Esophagus muscularis mucosa (tissue), 4 donors: ENCODE measurements around the gene VAPB. TPM values are rescaled to one million over a fixed set of nuclear protein-coding genes. Genes with fewer than 3 reads are reported as not detected.
A peak's percentile ranks its signal among the peaks of the same experiment; 100 is the strongest.

Source experiments
- DNase-seq: peaks from one replicate; pipeline ENCODE4 v3.0.0-alpha.2; 2017; ENCODE audit errors: extremely low spot score
- H3K27ac ChIP-seq, 4 donors: fragments of 200-600 bp; sonication (generic); replicated peaks in 1 of 4; 1 replicate in 3 of 4; 2 replicates in 1 of 4; pipeline ENCODE4 v1.5.1; 2016 to 2019; ENCODE audit warnings: mild to moderate bottlenecking in 1 of 4
- H3K27me3 ChIP-seq, 4 donors: fragments of 200-600 bp; sonication (generic); one replicate each; pipeline versions ENCODE4 v1.5.1 to v1.6.0; 2016 to 2019
- H3K36me3 ChIP-seq, 4 donors: fragments of 200-600 bp; sonication (generic); one replicate each; pipeline ENCODE4 v1.5.1; 2016 to 2019
- H3K4me1 ChIP-seq, 4 donors: fragments of 200-600 bp; sonication (generic); one replicate each; pipeline ENCODE4 v1.5.1; 2016 to 2019
- H3K4me3 ChIP-seq, 4 donors: fragments of 200-600 bp; sonication (generic); 1 replicate in 2 of 4; 2 replicates in 2 of 4; pipeline ENCODE4 v1.5.1; 2016 to 2019; ENCODE audit warnings: mild to moderate bottlenecking in 4 of 4, moderate library complexity in 1 of 4
- H3K9me3 ChIP-seq, 4 donors: fragments of 200-600 bp; sonication (generic); 1 replicate in 3 of 4; 2 replicates in 1 of 4; pipeline ENCODE4 v1.5.1; 2016 to 2019
- EP300 ChIP-seq: sonication (generic); formaldehyde crosslinking; IDR thresholded peaks from one replicate; pipeline ENCODE4 v1.6.1; 2017; ENCODE audit warnings: antibody characterized with exemption
- POLR2A ChIP-seq: fragments of 450-650 bp; IDR thresholded peaks from one replicate; pipeline ENCODE4 v1.6.1; 2017; ENCODE audit warnings: antibody characterized with exemption, moderate library complexity, mild to moderate bottlenecking, low read depth
- POLR2AphosphoS5 ChIP-seq, 2 donors: sonication (generic); formaldehyde crosslinking; IDR thresholded peaks; one replicate each; pipeline ENCODE4 v1.6.1; 2017; ENCODE audit warnings: antibody characterized with exemption in 2 of 2
- WGBS: methylation state at CpG from one replicate; pipeline ENCODE4 v1.1.5; 2018; 5-methylcytosine and 5-hydroxymethylcytosine counted together
- intact Hi-C: fragments of 100-400 bp; cut with DNase I; formaldehyde crosslinking; loops from one replicate; pipeline ENCODE4 v1.15.1; 2023
- total RNA-seq, 4 donors: library from RNA; depleted of rRNA; stranded (reverse); fragments of >200 nt; gene quantifications; one replicate each; pipeline versions ENCODE4 v1.1.0 to v1.2.1, GENCODE V29; 2016
- TF ChIP-seq, protein P1 (sequence below), 3 experiments: fragments of 200-600 bp in 2 of 3; fragments of 450-650 bp in 1 of 3; sonication (generic) in 2 of 3; IDR thresholded peaks; one replicate each; pipeline ENCODE4 v1.5.1; 2017 to 2019; ENCODE audit warnings: antibody characterized with exemption in 3 of 3, mild to moderate bottlenecking in 2 of 3, moderate library complexity in 1 of 3

The VAPB gene
- total RNA-seq, 4 donors from 2014 or later = 24.9 to 39.0 (median 28.3) TPM

DNA sequence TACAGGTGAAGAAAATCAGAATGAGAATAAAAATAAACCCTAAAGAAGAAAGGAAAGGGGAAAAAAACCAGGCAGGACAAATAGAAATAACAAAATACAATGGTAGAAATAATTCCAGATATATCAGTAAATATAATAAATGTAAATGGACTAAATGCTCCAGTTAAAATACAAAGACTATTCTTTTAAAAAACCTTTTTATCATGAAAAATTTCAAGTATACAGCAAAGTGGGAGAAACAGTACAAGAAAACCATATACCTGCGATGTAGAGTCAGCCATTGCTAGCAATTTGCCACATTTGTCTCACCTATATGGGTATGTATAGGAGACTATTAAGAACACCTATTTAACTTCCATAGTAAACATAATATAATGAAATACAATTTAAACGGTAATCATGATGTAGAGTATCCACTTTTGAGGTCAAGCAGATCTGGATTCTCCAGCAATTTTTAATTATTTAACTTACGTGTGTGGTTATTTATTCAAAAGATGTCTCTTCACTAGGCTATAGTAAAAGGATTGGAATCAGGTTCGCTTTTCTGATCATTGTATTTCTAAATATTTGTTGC is 914 bp upstream of the VAPB start:
- Histone ChIP-seq H3K27me3 (no peaks in the 10 kb centered on the region), H3K36me3 (peaks cover 0 to 4% (median 0%) of the 10 kb centered on the region in 4 donors), H3K27ac (peak overlapping the region; percentile 90 to 95 (median 93)), H3K9me3 (no peaks in the 10 kb centered on the region), H3K4me3 (peak overlapping the region; percentile 78 to 85 (median 84)), H3K4me1 (peaks cover 31 to 40% (median 34%) of the 10 kb centered on the region in 4 donors)
- TF ChIP-seq, protein P1, sequence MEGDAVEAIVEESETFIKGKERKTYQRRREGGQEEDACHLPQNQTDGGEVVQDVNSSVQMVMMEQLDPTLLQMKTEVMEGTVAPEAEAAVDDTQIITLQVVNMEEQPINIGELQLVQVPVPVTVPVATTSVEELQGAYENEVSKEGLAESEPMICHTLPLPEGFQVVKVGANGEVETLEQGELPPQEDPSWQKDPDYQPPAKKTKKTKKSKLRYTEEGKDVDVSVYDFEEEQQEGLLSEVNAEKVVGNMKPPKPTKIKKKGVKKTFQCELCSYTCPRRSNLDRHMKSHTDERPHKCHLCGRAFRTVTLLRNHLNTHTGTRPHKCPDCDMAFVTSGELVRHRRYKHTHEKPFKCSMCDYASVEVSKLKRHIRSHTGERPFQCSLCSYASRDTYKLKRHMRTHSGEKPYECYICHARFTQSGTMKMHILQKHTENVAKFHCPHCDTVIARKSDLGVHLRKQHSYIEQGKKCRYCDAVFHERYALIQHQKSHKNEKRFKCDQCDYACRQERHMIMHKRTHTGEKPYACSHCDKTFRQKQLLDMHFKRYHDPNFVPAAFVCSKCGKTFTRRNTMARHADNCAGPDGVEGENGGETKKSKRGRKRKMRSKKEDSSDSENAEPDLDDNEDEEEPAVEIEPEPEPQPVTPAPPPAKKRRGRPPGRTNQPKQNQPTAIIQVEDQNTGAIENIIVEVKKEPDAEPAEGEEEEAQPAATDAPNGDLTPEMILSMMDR (IDR thresholded peaks at IDR 0.05) = no peak
- no peak for TF ChIP-seq POLR2A
- no peak for TF ChIP-seq POLR2AphosphoS5 (IDR thresholded peaks at IDR 0.05)
- TF ChIP-seq EP300 = no peak
- intact Hi-C loops = loop anchor here (5.0 kb wide), 1 partner anchor 76 kb away; no protein-coding TSS in a partner anchor
- DNase-seq = no peak
- 72% methylated on average over 4 of the region's 4 CpGs for WGBS

DNA sequence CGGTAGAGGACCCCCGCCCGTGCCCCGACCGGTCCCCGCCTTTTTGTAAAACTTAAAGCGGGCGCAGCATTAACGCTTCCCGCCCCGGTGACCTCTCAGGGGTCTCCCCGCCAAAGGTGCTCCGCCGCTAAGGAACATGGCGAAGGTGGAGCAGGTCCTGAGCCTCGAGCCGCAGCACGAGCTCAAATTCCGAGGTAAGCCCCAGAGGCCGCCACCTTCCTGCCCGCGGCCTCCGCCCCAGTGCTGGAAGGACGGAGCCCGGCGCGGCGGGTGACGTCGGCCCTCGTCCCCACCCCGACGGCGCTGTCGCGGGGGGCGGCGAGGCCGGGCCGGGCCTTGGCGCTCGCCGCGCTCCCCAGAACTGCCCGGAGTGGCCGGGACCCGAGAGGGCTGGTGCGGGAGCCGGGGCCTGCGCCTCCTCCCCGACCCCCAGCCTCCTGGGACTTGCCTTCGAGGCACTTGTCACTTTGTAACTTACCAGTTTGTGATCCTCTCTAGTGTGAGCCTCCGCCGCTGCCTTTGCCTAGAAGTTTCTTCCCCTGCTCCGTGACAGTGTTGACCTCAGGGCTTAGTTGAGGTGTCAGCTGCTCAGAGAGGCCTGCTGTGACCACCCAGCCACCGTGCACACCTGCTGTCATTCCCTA is 417 bp downstream of the VAPB start:
- peak overlapping the region; percentile 90 to 95 (median 93) for H3K27ac ChIP-seq
- no peak for DNase-seq
- TF ChIP-seq EP300 (no peak), POLR2AphosphoS5 (IDR thresholded peaks at IDR 0.05) (no peak)
- TF ChIP-seq, protein P1 (IDR thresholded peaks at IDR 0.05) = no peak
- intact Hi-C loops = loop anchor here (5.0 kb wide), 1 partner anchor 77 kb away; no protein-coding TSS in a partner anchor
- H3K27me3 ChIP-seq = no peaks in the 10 kb centered on the region
- WGBS = 4% methylated on average over 9 of the region's 56 CpGs
- H3K9me3 ChIP-seq = no peaks in the 10 kb centered on the region
- peak overlapping the region; percentile 78 to 85 (median 84) for H3K4me3 ChIP-seq
- H3K4me1 ChIP-seq = peaks cover 39 to 48% (median 47%) of the 10 kb centered on the region in 4 donors
- H3K36me3 ChIP-seq = peaks cover 0 to 4% (median 0%) of the 10 kb centered on the region in 4 donors

DNA sequence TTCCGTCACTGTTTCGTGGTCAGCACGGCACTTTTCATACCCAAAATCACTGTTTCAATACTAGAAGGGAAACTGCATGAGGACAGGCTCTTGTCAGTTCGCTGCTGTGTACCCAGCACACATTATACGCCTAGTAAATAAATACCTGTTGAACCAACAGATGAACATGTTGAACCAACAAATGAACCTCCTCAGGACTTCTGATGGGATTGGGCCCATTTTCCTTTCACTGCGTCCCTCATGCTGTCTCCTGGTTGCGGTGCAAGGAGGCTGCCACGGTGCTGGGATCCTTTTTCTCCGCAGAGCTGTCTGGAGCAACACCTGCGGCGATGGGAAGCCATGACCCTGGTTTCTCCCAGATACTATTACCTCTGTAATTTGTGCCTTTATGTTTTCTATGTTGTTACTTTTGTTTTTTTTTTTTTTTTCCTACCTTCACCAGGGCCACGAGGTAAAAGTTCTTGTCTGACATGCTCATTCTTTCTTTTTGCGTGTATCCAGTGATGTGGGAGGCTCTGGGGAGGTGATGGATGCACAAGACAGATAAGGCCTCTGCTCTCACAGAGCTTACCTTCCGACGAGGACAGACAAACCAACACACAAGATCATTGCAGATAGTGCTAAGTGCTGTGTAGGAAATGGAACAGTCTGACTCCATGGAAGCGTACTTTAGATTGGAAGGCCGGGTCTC is 1.1 kb downstream of the VAPB start:
- H3K4me1 ChIP-seq = peaks cover 39 to 48% (median 47%) of the 10 kb centered on the region in 4 donors
- H3K27me3 ChIP-seq = no peaks in the 10 kb centered on the region
- DNase-seq = no peak
- H3K36me3 ChIP-seq = peaks cover 0 to 4% (median 0%) of the 10 kb centered on the region in 4 donors
- H3K4me3 ChIP-seq = peak overlapping the region; percentile 78 to 85 (median 84)
- no peaks in the 10 kb centered on the region for H3K9me3 ChIP-seq
- H3K27ac ChIP-seq = peak overlapping the region; percentile 90 to 95 (median 93)
- intact Hi-C loops = loop anchor here (5.0 kb wide), 1 partner anchor 78 kb away; no protein-coding TSS in a partner anchor
- no peak for TF ChIP-seq POLR2A
- TF ChIP-seq, protein P1 (IDR thresholded peaks at IDR 0.05) = no peak
- TF ChIP-seq EP300 = no peak
- no peak for TF ChIP-seq POLR2AphosphoS5 (IDR thresholded peaks at IDR 0.05)
- WGBS = 82% methylated on average over 17 of the region's 17 CpGs

DNA sequence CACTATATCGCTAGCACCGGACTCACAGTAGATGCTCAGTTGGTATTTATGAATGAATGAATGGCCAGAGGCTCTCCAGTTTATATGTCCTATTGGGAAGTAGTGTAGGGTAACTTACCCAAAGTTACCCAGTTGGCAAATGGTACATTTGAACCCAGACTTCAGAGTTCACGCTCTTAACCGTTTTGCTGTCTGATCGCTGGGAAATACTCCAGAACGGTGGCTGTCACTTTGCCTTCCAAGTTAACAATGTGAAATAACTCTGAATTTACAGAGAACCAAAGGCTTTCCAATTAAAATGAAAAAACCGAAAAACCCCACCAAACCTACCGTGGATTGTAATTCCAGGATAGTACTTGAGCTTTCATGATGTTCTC is 1.6 kb downstream of the VAPB start:
- intact Hi-C loops = no loop called here
- no peaks in the 10 kb centered on the region for H3K9me3 ChIP-seq
- 97% methylated on average over 8 of the region's 8 CpGs for WGBS
- peak overlapping the region in 2 of 4 donors; percentile 78 to 84 for H3K4me3 ChIP-seq
- H3K27me3 ChIP-seq = no peaks in the 10 kb centered on the region
- H3K36me3 ChIP-seq = peaks cover 0 to 4% (median 0%) of the 10 kb centered on the region in 4 donors
- peak overlapping the region in 2 of 4 donors; percentile 90 to 93 for H3K27ac ChIP-seq
- H3K4me1 ChIP-seq = peaks cover 39 to 53% (median 50%) of the 10 kb centered on the region in 4 donors
- TF ChIP-seq, protein P1 (IDR thresholded peaks at IDR 0.05) = no peak
- TF ChIP-seq POLR2AphosphoS5 (IDR thresholded peaks at IDR 0.05) = no peak
- TF ChIP-seq EP300 = no peak
- no peak for TF ChIP-seq POLR2A
- DNase-seq = no peak
